ENCODE measurements around the gene MKNK2.
"Not testable (repeated sequence)": the region's sequence is repeated elsewhere in the genome, so short reads cannot be mapped to it uniquely, and the experiment has no call there.

Gene MKNK2

DNA sequence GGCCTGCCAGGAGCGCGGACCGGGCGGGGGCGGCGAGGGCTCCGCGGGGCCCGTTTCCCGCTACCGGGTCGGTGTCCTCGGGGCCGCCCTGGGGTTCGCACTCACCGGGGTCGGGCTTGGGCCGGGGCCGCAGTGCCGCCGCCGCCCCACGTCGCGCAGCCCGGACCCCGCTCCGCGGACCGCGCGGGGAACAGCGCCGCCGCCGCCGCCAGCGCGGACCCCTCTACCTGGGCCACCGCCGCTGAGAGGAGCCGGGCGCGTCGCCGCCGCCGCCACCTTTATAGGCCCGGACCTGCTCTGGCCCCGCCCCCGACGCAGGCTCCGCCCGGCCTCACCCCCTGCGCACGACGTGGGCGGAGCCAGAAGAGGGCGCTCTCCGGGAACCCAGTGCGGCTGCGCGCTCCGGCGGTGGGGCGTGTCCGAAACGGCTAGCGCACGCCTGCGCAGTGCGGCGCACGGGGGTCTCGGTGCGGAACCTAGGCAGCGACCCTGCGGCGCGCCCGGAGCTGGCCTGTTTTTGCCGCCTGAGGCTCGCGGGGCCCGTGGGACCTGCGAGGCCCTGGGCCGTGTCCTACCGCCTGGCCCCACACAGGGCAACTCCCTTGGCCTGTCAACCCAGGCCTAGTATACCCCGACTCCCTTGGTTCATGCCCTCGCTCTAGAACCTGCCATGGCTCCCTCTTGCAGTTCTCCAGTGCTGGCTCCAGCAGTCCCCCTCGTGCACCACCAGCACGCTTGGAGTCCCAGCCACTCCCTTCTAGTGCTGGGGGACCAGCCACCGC is at the start of gene MKNK2:
Gene MKNK2 (minus strand): TSS at position 254 of the 782 bp plus-strand sequence. CDS start 393 bp downstream, outside the sequence.
- peak; percentile 92 for DNase-seq (ENCODE audit: low read depth)

- DNase-seq (ENCODE audit: low read depth): no peak
Measured at GRCh38 chr19:2100719-2101061, 49.6 kb upstream of the MKNK2 start.

DNA sequence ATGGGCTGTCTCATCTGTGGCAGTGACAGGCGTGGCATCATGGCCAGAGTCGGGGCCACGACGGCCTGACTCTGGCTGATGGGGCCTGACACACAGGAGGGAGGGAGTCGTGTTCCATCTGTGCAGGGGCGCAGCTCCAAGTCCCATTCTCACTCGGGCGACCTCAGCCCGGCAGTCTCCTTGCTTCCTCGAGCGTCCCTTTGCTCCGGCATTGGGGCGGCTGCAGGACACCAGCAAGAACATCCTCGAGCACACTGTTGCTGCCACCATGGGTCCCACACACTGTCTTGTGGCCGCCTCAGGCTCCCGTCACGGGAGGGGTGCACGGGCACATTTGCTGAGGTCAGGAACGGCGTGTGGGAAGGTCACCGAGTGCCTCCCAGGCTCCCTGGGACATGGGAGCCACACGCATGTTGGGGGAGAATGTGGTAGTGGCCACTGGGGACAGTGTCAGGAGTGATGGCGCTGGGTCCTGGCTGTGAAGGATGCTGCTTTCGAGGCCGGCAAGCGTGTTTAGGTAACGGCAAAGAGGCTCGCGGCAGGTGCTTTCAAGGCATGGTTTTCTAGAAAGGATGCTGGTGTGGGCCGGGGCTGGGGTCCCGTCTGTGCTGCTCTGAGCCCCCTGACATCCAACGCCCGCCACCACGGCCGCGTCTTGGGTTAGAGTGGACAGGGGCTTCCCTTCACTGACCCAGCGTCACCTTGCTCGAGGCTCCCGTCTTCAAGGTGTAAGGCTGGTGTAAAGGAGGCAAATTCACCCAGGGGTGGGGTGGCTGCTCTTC is 49.1 kb upstream of the MKNK2 start:
- DNase-seq (ENCODE audit: low read depth): no peak

DNA sequence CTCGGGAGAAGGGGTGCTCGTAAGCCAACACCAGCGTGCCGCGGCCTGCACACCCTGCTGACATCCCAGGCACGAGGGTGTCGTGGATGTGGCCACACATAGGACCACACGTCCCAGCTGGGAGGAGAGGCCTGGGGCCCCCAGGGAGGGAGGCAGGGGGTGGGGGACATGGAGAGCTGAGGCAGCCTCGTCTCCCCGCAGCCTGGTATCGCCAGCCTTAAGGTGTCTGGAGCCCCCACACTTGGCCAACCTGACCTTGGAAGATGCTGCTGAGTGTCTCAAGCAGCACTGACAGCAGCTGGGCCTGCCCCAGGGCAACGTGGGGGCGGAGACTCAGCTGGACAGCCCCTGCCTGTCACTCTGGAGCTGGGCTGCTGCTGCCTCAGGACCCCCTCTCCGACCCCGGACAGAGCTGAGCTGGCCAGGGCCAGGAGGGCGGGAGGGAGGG is 48.0 kb upstream of the MKNK2 start:
- no peak for DNase-seq (ENCODE audit: low read depth)

DNA sequence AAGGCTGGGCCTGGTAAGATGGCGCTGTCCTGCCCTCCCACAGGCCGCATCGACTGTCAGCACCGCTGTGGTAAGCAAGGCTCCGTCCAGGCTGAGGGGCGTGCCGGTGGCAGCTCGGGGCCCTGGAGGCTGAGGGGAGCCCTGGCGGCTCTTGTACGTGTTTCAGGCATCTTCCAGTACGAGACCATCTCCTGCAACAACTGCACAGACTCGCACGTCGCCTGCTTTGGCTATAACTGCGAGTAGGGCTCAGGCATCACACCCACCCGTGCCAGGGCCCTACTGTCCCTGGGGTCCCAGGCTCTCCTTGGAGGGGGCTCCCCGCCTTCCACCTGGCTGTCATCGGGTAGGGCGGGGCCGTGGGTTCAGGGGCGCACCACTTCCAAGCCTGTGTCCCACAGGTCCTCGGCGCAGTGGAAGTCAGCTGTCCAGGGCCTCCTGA is 46.9 kb upstream of the MKNK2 start:
- DNase-seq (ENCODE audit: low read depth): no peak

- peak; percentile 45 for DNase-seq (ENCODE audit: low read depth)
Measured at GRCh38 chr19:2097203-2097885, 46.3 kb upstream of the MKNK2 start.

- peak; percentile 100 for DNase-seq (ENCODE audit: low read depth)
Measured at GRCh38 chr19:2096480-2097202, 45.6 kb upstream of the MKNK2 start, which contains the start of gene IZUMO4. Gene IZUMO4, plus strand, starts transcription at chr19:2096915. Its CDS starts 31 bp downstream, at chr19:2096946.

DNA sequence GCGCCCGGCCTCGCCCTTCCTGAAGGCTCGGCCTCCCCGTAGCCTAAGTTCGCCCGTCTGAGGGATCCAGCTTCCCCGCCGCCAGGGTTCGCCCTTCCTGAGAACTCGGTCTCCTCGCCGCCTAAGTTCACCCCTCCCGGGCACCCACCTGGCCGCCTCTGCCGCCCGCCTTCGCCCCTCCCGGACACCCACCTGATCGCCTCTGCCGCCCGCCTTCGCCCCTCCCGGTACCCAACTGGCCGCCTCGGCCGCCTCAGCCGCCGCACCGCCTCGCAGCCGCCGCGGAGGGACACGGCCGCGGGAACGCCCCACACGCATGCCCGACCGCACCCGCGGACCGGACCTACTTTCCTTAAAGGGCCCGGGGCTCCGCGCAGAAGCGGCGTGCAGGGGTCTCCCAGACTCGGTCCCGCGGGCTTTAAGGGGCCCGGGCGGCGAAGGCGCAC is 45.0 kb upstream of the MKNK2 start, which contains the start of gene MOB3A:
Gene MOB3A (minus strand): TSS at position 293 of the 446 bp plus-strand sequence. CDS start 17,766 bp downstream, outside the sequence.
- DNase-seq (ENCODE audit: low read depth): peak; percentile 79

- DNase-seq (ENCODE audit: low read depth): not testable (repeated sequence)
Measured at GRCh38 chr19:2091926-2092525, 41.0 kb upstream of the MKNK2 start.

DNA sequence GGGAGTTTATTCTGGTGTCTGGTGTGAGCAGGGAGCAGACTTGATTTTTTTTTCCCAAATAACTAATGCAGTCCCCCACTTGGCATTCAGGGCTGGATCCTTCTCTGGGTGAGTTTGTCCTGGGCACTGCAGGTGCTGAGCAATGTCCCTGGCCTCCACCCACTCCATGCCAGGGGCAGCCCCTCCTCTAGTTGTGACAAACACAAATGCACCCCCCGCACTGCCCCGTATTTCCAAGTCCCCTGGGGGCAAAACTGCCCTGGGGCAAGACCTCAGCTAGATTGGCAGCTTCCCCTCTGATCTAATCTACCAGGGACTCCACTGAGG is 38.6 kb upstream of the MKNK2 start:
- no peak for DNase-seq (ENCODE audit: low read depth)

- no peak for DNase-seq (ENCODE audit: low read depth)
Measured at GRCh38 chr19:2089001-2089711, 38.1 kb upstream of the MKNK2 start.

DNA sequence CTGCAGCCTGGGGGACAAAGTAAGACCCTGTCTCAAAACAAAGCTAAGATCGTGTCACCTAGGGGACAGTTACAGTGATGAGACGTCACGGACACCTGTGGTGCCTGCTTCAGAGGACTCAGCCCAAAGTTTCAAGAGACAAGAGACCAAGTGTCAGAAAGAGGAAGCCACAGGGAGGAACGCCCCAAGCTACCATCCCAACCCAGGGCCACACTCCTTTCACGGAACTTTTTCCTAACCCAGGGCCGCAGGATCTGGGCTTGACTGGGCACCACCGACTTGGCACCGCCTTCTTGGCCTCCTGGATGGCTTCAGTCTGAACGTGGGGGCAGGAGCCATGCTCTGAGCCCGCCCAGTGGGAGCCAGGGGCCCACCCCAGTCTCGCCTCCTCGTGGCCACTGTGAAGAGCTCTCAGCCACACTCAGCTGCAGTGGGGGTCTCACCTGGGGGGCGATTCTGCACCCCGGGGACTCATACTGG is 36.6 kb upstream of the MKNK2 start:
- no peak for DNase-seq (ENCODE audit: low read depth)

DNA sequence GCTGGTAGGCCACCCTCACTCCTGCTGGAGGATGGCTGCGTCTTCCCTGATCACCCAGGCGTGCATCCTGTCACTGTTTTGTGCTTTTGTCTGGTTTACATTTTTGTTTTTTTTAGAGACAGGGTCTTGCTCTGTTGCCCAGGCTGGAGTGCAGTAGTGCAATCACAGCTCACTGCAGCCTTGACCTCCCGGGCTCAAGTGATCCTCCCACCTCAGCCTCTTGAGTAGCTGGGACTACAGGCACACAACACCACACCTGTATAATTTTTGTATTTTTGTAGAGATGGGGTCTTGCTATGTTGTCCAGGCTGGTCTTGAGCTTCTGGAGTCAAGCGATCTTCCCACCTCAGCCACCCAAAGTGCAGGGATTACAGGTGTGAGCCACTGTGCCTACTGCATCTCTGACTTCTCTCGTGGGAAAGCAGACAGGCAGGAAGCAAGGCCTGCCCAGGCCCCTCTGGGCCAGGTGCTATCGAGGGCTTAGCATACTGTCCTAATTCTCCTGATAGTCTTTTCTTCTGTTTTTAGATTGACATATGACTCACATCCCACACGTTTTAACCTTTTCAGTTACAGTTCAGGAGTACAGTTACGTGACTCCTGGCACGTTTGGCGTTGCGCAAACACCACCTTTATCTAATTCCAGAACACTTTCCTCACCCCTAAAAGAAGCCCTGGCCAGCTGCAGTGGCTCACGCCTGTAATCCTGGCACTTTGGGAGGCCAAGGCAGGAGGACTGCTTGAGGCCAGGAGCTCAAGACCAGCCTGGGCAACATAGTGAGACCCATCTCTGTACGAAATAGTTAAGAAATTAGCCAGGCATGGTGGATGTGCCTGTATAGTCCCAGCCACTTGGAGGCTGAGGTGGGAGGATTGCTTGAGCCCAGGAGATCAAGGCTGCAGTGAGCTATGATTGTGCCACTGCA is 35.9 kb upstream of the MKNK2 start:
- DNase-seq (ENCODE audit: low read depth): not testable (repeated sequence)

DNA sequence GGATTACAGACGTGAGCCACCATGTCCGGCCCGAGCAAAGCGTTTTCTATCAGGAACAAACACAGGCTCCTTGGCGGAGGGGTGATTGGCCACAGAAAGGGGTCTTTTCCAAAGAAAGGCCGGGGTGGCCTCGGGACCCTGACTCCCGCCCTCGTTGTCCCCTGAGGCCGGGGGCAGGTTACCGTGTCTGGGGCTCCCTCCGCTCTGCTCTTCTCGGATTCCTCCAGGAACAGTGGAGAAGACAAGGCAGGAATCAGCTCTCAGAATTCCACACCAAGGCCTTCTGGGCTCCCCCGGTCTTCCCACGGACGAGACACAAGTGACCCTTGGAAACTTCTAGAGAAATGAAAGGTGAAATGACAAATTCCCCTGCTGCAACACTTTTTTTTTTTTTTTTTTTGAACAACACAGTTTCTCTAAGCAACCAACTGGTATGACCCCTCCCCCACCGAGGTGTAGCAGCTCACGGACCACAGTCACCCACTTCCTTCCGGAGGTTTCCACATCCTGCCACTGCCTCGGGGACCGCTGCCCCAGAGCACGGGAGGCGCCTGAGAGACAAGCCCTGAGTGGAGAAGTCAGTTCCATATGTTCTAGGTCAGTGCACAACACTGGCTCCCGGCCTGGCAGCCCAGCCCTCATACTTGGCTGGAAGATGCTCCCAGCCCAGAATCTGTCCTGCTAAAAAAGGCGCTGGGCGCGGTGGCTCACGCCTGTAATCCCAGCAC is 34.1 kb upstream of the MKNK2 start:
- peak; percentile 86 for DNase-seq (ENCODE audit: low read depth)

GRCh38 chr19:2083174-2083854 is 32.3 kb upstream of the MKNK2 start:
- DNase-seq (ENCODE audit: low read depth): peak; percentile 60

GRCh38 chr19:2081873-2082810 is 31.1 kb upstream of the MKNK2 start:
- no peak for DNase-seq (ENCODE audit: low read depth)

Measured in stimulated activated CD4-positive, alpha-beta T cell treated with anti-CD3 and anti-CD28 coated beads, Interleukin-2, amount 100 ng/mL, for 4 hours (primary cell).